ENCODE results near the gene FERD3L.

Gene FERD3L

DNA sequence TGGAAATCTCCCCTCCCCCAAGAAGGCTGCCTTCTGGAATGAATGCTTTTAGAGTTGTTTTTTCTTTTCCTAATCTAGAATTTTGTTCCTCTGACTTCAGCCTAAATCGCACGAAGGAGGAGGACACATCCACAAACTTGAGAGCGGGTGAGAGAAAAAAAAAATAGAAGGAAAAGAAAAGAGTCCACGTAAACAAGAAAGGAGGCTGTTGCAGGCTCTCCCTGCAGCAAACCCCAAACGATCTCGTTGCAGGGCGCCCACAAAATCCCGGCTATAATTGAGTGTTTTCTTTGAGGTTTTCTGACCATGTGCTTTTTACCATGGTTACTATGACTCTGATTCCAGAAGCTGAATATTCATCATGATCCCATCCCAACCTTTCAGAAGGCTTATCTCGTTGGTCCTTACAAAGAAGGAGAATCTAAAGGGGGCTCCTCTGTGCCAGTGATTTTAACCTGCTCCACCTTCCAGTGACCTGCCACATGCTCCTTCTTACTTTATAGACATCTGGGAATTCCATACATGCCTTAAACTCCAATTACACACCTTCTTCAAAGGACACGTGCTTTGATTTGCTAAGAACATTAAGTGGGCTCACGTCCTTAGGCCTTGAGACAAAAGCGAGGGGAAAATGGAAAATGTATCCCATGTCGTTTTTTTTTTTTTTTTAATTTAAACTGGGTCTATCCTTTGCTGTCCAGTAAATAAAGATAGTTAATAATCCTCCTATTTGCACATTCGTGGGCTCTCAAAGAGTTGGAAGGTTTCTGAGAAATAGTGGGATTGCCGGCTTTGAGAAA, 33.5 kb downstream of the FERD3L start:
- peak overlapping the region; percentile 94 for H3K4me3 ChIP-seq (replicated peaks; ENCODE audit: low read depth, low read length)
- DNase-seq (ENCODE audit: extremely low read depth, low read depth) = no peak

DNA sequence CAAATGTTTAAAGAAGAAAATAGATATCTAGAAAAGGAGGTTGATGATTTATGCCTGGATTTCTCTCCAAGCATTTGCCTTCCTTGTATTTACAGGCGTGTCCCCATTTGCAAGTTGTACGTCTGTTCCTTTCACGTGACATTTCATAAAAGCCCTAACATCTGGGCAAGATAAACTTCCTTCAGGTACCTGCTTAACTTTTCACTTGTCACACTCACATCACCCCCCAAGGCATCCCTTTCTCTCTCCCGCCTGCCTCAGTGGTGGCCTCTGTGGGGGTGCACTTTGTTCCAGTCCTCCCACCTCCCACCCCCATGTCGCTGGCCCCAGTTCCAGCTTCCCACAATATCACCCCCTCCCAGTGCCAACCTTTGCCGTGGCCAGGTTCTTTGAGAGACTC, 34.4 kb downstream of the FERD3L start:
- DNase-seq (ENCODE audit: extremely low read depth, low read depth) = no peak
- H3K4me3 ChIP-seq (replicated peaks; ENCODE audit: low read depth, low read length) = peak overlapping the region; percentile 94
- TF ChIP-seq CTCF (IDR thresholded peaks at IDR 0.05; ENCODE audit: low read depth, low read length, missing control alignments) = no peak

More for the DNA sequence above, 33.5 kb downstream of the FERD3L start:
- TF ChIP-seq CTCF (IDR thresholded peaks at IDR 0.05; ENCODE audit: low read depth, low read length, missing control alignments) = no peak

DNA sequence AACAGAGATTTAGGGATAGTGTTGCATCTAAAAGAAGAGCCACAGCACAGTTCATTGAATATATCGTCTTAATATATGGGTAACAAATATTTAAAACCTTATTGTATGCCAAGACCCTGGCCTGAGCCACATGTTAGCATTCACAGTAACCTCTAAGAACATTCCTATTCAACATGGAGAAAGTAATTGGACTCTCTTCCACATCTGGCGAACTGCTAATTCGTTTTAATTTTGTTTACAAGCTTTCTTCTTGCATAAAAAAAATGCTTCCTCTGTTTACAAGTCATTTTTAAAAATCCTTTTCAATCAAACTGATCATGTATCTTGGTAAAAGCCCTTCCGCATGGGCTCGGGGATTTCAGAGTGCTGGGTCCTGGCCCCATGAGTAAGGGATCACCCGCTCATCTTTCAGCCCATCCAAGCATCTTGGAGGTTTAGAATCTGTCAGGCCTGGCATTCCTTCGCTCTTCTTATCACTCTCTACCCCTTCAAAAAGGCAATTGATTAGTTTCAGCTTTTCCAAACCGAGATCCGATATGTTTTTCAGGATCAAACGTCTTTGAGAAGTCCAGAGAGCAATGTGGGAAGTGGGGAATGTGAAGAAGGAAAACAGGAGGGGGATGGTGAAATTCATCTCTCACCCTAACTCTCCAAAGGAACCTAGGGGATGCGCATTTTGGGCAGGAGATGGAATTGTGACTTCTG, 35.0 kb downstream of the FERD3L start:
- TF ChIP-seq CTCF (IDR thresholded peaks at IDR 0.05; ENCODE audit: low read depth, low read length, missing control alignments) = no peak
- no peak overlapping the region for H3K4me3 ChIP-seq (replicated peaks; ENCODE audit: low read depth, low read length)
- DNase-seq (ENCODE audit: extremely low read depth, low read depth) = no peak

GRCh38 chr7:19109000-19109946, 35.9 kb downstream of the FERD3L start:
- TF ChIP-seq CTCF (IDR thresholded peaks at IDR 0.05; ENCODE audit: low read depth, low read length, missing control alignments) = no peak
- DNase-seq (ENCODE audit: extremely low read depth, low read depth) = no peak
- H3K4me3 ChIP-seq (replicated peaks; ENCODE audit: low read depth, low read length) = peak overlapping the region; percentile 49

- peak overlapping the region; percentile 49 for H3K4me3 ChIP-seq (replicated peaks; ENCODE audit: low read depth, low read length)
- no peak for DNase-seq (ENCODE audit: extremely low read depth, low read depth)
- TF ChIP-seq CTCF (IDR thresholded peaks at IDR 0.05; ENCODE audit: low read depth, low read length, missing control alignments) = no peak
These were observed 37.7 kb downstream of the FERD3L start for GRCh38 chr7:19107356-19108146.

GRCh38 chr7:19107081-19107355, 38.2 kb downstream of the FERD3L start:
- DNase-seq (ENCODE audit: extremely low read depth, low read depth) = no peak
- no peak for TF ChIP-seq CTCF (IDR thresholded peaks at IDR 0.05; ENCODE audit: low read depth, low read length, missing control alignments)
- peak overlapping the region; percentile 49 for H3K4me3 ChIP-seq (replicated peaks; ENCODE audit: low read depth, low read length)
